HG03060 (cell line): ENCODE data around the gene NTN1.

Experiments used
- ATAC-seq: cut with Tn5 transposase; IDR thresholded peaks from one replicate; pipeline ENCODE4 v1.9.1; 2021; ENCODE audit warnings: low read depth, moderate number of reproducible peaks; ENCODE audit not compliant: unreplicated experiment

The NTN1 gene

DNA sequence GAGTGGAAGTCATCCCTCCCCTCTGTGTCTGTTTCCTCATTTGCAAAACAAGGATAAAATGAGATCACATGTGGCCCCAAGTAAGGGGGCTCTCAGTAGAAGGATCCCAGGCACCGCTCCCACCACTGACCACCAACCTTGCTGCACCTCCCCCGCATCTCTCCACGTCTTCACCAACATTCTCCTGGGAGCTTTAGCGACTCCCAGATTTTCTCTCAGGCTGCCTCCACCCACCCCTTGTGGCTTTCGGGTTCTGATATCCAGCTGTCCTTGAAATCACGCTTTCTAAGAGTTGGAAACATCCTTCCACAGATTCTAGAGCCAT is 16.4 kb upstream of the NTN1 start:
- no peak for ATAC-seq

GRCh38 chr17:9006175-9006767 is 15.0 kb upstream of the NTN1 start:
- ATAC-seq, result no peak

DNA sequence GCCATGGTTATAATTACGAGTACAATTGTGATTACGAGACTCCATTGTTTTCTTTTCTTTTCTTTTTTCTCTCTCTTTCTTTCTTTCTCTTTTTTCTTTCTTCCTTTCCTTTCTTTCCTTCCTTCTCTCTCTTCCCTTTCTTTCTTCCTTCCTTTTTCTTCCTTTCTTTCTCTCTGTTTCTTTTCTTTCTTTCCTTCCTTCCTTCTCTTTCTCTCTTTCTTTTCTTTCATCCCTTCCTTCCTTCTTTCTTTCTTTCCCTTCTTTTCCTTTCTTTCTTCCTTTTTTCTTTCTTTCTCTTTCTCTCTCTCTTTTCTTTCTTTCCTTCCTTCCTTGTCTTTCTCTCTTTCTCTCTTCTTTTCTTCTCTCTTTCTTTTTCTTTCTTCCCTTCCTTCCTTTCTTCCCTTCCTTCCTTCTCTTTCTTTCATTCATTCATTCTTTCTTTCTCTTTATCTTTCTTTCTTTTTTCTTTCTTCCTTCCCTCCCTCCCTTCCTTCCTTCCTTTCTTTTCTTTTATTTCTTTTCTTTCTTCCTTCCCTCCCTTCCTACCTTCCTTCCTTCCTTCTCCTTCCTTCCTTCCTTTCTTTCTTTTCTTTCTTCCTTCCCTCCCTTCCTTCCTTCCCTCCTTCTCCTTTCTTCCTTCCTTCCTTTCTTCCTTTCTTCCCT is 14.1 kb upstream of the NTN1 start:
- ATAC-seq, result no peak

DNA sequence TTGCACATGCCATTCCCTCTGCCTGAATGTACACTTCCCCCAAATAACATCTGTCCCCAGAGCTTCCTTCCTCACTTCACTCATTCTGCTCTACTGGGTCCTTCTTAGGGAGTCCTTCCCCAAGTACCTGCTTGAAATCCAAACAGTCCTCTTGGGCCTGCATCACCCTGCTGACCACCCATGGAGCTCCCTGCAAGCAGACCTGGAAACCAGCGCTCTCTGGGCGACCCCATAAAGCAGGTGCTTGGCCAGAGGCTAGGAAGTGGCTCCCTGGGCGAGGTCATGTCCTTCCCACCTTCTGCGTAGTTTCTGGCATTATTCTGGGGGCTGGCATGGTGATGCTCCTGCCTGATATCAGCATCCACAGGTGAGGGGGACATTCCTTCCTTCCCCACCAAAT is 12.2 kb upstream of the NTN1 start:
- no peak for ATAC-seq

- ATAC-seq, result no peak
Observed at GRCh38 chr17:9009737-9010136, 11.6 kb upstream of the NTN1 start.

GRCh38 chr17:9011001-9011400 is 10.3 kb upstream of the NTN1 start:
- no peak for ATAC-seq

- ATAC-seq, result no peak
Observed at GRCh38 chr17:9016941-9017552, 4.3 kb upstream of the NTN1 start.

GRCh38 chr17:9018726-9019125 is 2.6 kb upstream of the NTN1 start:
- ATAC-seq, result no peak

DNA sequence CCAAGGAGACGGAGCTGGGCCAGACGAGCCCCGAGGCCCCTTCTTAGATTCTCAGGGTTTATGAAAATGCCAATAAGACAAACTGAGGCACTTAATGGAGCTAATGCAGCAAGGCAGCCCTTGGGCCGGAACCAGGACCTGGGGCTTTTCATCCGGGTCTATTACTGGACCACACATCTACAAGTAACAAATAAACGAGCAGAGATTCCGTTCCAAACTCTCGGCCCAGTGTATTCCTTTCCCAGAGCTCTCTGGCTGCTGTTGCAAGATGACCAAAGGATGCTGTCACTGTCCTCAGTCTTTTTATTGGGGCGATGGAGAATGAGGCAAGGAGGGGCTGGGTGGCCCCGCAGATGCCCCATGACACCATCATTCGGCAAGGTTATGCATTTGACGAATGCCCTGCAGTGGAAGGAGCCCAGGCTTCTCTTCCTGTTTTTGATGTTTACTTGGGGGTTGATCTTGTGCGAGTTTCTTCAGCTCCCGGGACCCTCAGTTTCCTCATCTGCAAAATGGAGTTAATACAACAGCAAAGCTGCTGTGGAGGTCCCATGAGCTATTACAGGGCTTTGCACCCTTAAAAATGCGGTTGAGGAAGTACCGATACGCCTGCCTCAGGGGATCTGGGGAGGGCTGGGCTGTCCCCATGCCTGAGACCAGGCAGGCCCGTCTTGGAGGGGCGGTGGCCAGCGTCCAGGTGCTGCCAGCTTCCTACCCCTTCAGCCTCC is 1.1 kb upstream of the NTN1 start:
- ATAC-seq, result no peak

- ATAC-seq, result no peak
Observed at GRCh38 chr17:9020824-9021157, 519 bp upstream of the NTN1 start.

DNA sequence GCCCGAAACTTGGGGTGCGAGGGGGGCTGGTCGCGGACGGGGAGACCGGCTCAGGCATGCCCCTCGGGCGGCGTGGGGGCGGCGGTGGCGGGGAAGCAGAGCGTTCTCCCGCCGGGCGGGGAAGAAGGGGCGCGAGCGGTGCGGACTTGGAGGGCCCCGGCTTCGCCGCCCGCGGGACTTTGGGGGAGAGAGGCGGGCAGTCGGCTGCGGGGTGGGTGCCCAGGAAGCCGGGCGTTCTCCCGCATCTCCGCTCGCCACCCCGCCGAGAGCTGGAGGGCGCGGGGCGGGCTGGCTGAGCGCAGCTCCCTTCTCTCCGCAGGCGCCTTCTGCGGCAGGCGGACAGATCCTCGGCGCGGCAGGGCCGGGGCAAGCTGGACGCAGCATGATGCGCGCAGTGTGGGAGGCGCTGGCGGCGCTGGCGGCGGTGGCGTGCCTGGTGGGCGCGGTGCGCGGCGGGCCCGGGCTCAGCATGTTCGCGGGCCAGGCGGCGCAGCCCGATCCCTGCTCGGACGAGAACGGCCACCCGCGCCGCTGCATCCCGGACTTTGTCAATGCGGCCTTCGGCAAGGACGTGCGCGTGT is 772 bp downstream of the NTN1 start:
- ATAC-seq, result no peak

- no peak for ATAC-seq
Observed at GRCh38 chr17:9022573-9023391, 1.5 kb downstream of the NTN1 start.

DNA sequence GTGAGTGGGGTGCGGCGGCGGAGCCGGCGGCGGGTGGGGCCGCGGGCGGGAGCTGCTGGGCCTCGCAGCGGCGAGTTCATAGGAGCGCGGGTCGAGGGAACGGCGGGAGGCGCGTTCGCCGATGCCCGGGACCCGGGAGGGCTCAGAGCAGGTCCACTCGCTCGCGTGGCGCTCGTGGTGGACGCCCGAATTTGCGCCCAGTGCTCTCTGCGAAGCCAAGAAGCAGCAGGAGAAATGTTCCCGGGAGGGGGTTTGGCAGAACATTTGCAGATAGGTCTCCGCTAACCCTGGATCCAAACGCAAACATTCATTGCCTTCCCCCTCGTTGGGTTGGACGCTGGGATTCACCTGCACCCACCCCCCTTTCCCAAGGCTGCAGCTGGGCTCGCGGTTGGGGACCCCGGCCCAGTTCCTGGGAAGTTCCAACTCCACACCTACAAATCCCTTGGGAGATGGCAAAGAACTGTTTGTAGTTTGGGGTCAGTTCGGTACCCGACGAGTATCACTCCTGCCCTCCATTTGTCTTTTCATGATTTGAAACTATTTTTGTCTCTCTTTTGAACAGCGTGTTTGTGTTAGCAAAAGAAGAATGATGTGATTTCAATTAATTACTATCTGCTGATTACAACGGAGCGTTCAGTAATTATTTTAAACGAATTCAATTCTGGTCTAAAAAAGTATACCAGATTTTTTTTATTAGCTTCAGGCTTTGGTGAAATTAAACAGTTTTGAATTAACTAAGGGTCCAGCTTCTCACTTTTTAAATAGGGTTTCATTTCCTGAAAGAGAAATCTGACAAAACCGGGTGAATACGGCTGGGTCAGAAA is 2.3 kb downstream of the NTN1 start:
- no peak for ATAC-seq

DNA sequence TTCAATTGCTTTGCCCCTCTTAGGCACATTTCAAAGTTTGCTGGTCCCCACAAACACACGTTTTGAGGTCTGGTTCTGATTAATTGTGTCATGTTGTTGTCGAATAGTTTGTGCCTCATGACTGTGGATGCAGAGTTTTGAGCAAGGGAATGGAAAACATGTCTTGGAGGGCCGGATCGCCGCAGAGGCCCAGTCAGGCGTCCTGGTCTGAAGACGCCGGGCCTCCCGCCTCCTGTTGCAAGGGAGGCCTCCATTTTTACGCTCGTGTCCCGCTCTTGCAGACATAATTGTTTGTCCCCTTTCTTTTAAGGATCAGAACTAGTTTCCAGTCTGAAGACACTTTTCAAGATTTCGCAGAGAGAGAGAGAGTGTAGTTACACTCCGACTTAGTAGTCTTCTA is 3.2 kb downstream of the NTN1 start:
- no peak for ATAC-seq

DNA sequence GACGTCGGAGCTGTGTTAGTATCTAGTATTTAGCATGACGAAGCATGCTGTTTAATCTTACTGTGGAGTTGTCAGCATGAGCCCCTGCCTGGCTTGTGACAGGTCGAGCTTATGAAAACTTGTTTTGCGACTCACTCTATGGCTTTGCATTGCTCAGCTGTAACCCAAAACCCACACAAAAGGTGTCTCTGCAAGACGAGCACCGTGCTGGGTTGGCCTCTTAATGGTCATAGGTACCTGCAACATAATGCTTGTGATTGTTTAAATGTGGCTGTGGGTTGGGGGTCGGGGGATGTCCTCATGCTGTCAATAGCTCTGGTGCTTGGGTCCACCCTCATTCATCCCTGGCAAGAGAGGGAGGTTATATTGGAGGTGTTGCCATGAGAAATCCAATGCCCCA is 5.4 kb downstream of the NTN1 start:
- ATAC-seq, result no peak

GRCh38 chr17:9028202-9028987 is 7.1 kb downstream of the NTN1 start:
- no peak for ATAC-seq

DNA sequence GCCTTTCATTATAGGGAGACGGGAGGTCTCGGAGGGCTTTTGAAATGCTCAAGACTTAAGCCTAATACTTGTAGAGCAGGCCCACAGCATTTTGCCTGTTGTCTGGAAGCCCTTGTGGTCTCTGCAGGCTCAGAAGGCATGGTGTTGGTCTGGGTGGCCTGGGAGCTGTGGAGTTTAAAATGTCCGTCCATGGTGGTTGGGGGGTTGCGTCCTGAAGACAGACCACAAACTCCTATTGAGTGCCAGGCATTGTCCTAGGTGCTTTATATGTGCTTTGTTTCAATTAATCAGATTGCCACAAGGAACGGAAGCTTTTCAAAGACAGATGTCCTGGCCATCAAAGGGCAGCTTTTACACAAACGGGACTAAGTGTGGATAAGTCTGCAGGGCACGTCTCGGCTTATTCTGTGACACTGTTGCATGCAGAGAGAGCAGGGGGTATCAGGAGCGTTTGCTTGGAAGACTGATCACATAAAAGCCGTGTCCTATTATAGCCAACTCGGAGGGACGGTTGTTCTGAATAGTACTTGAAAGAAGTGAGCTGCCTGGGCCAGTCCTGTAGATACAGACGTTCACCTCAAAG is 7.8 kb downstream of the NTN1 start:
- no peak for ATAC-seq

DNA sequence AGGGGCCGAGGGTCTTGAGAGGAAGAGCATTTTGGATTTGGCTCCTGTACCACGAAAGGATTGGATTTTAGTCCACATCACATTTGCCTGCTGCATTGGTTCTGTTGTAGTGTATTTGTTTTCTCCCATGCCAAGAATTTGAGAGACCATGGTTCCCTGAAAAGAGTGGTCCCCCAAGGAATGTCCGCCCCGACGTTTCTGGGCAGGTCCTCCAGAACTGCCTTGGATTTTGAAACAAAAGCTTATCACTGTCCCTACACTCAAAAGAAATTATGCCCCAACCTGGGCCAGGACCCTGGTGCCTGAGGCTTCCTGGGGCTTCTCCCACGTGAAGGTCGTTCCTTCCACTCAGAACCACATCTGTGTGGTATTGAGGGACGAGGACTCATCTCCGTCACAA is 10.8 kb downstream of the NTN1 start:
- no peak for ATAC-seq

DNA sequence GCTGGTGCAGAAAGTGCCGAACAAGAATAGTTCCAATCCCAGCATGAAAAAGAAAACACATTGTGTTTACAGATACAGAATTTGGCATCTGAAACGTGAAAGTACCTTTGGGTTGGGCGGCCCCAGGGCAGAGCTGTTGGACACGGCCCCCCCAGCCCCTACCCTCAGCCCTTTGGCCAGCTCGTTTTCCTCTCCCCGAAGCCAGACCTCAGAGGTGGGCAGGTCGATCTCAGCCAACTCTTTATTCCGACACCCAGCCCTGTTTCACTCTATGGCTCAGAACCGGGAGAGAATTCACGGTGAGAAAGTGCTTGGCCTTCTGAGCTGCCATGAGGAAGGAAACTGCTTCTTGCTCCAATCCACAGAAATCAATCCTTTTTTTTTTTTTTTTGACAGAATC is 11.3 kb downstream of the NTN1 start:
- ATAC-seq, result no peak
